Measurements from ENCODE around the gene SLC4A2.
A peak's percentile ranks its signal among the peaks of the same experiment; 100 is the strongest.
"Not testable (repeated sequence)": the region's sequence is repeated elsewhere in the genome, so short reads cannot be mapped to it uniquely, and the experiment has no call there.

SLC4A2 gene, protein sequence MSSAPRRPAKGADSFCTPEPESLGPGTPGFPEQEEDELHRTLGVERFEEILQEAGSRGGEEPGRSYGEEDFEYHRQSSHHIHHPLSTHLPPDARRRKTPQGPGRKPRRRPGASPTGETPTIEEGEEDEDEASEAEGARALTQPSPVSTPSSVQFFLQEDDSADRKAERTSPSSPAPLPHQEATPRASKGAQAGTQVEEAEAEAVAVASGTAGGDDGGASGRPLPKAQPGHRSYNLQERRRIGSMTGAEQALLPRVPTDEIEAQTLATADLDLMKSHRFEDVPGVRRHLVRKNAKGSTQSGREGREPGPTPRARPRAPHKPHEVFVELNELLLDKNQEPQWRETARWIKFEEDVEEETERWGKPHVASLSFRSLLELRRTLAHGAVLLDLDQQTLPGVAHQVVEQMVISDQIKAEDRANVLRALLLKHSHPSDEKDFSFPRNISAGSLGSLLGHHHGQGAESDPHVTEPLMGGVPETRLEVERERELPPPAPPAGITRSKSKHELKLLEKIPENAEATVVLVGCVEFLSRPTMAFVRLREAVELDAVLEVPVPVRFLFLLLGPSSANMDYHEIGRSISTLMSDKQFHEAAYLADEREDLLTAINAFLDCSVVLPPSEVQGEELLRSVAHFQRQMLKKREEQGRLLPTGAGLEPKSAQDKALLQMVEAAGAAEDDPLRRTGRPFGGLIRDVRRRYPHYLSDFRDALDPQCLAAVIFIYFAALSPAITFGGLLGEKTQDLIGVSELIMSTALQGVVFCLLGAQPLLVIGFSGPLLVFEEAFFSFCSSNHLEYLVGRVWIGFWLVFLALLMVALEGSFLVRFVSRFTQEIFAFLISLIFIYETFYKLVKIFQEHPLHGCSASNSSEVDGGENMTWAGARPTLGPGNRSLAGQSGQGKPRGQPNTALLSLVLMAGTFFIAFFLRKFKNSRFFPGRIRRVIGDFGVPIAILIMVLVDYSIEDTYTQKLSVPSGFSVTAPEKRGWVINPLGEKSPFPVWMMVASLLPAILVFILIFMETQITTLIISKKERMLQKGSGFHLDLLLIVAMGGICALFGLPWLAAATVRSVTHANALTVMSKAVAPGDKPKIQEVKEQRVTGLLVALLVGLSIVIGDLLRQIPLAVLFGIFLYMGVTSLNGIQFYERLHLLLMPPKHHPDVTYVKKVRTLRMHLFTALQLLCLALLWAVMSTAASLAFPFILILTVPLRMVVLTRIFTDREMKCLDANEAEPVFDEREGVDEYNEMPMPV

DNA sequence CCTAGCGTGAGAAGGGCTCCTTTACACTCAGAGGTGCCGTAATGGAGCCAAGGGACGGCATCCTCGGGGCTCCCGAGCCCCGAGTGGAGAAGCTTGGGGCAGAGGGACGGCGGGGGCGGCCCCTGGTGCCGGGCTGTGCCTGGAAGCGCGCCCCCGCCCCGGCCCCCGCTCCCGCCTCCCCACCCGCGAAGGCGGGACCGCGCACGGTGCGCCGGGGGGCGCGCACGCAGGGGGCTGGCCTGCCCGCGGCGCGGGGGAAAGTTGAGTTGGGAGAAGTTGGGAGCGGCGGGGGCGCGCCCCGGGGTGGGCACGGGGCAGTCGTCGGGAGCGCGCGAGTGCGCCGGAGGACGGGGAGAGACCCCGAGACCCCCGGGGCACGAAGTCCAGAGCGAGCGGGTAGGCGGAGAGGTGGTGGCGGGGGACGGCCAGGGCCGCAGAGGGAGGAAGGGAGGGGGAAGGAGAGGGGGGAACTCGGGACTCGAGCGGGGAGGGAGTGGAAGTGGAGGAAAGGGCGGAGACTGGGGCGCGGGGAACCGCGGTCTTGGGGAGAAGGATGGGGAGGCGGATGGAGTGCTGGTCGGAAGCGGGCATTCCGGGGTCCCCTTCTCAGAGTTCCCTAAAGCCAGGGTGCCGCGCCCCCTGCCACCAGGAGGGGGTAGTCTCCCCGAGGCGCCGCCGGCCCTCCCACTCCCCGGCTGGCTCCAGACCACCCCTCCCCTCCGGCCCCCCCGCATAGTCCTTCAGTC, at the start of gene SLC4A2:
Gene SLC4A2 (plus strand): TSS at position 223 of the 746 bp plus-strand sequence. CDS start 2,399 bp downstream, outside the sequence.
- no peak for DNase-seq (ENCODE audit: low read depth)
- H3K4me3 ChIP-seq (ENCODE audit: low read length): peak within 1 kb of the TSS; percentile 83
- TF ChIP-seq, protein P1, sequence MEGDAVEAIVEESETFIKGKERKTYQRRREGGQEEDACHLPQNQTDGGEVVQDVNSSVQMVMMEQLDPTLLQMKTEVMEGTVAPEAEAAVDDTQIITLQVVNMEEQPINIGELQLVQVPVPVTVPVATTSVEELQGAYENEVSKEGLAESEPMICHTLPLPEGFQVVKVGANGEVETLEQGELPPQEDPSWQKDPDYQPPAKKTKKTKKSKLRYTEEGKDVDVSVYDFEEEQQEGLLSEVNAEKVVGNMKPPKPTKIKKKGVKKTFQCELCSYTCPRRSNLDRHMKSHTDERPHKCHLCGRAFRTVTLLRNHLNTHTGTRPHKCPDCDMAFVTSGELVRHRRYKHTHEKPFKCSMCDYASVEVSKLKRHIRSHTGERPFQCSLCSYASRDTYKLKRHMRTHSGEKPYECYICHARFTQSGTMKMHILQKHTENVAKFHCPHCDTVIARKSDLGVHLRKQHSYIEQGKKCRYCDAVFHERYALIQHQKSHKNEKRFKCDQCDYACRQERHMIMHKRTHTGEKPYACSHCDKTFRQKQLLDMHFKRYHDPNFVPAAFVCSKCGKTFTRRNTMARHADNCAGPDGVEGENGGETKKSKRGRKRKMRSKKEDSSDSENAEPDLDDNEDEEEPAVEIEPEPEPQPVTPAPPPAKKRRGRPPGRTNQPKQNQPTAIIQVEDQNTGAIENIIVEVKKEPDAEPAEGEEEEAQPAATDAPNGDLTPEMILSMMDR (conservative IDR thresholded peaks at IDR 0.05; ENCODE audit: low read depth, low read length): peak; percentile 53

DNA sequence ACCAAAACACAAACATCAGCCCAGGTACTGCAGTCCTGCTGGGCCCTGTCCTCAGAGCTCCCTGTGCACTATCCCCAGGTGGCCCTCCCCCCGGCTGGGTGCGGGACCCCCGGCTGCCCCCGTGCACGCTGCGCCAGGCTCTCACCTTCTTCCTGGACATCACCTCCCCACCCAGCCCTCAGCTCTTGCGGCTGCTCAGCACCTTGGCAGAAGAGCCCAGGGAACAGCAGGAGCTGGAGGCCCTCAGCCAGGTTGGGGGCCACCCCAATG, 49.4 kb upstream of the SLC4A2 start:
- DNase-seq (ENCODE audit: low read depth): no peak
- TF ChIP-seq, protein P1 (conservative IDR thresholded peaks at IDR 0.05; ENCODE audit: low read depth, low read length): no peak
- H3K4me3 ChIP-seq (ENCODE audit: low read length): peak overlapping the region; percentile 47

DNA sequence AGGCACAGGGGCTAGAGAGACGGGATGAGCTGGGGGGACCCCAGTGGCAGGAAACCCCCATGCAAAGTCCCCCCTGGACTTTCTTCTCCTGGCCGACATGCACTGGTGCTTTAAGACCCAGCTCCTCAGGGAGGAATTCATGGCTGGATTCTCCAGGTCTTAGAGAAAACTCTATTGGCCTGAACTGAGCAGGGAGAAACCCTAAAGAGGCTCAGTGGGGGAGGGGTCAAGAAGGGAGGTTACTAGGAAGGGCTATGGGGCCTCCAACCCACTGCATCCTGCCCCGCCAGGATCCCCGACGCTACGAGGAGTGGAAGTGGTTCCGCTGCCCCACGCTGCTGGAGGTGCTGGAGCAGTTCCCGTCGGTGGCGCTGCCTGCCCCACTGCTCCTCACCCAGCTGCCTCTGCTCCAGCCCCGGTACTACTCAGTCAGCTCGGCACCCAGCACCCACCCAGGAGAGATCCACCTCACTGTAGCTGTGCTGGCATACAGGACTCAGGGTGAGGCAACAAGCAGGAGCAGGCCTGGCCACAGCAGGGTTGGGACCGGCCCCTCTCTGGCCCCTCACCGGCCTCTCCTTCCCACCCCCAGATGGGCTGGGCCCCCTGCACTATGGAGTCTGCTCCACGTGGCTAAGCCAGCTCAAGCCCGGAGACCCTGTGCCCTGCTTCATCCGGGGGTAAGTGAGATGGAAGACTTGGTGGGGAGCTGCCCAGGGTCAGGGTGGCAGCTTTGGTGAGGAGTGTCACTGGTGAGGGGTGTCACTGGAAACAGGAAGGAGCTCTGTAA, 48.9 kb upstream of the SLC4A2 start:
- TF ChIP-seq, protein P1 (conservative IDR thresholded peaks at IDR 0.05; ENCODE audit: low read depth, low read length): no peak
- peak overlapping the region; percentile 47 for H3K4me3 ChIP-seq (ENCODE audit: low read length)
- no peak for DNase-seq (ENCODE audit: low read depth)

DNA sequence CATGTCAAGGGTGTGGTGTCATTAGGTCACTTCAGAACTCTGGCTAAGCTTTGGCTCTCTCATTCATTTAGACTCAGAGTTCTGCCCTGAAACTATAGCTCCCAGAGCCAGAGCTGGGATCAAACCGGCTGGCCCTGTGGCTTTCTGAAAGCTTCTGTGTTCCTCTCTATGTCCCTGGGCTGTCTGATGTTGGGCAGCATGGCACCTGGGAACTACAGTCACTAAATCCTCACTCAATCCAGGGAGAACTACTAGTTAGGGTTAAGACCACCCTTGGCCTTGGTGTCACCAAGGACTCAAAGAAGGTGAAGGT, 48.3 kb upstream of the SLC4A2 start:
- DNase-seq (ENCODE audit: low read depth): no peak
- TF ChIP-seq, protein P1 (conservative IDR thresholded peaks at IDR 0.05; ENCODE audit: low read depth, low read length): no peak
- H3K4me3 ChIP-seq (ENCODE audit: low read length): peak overlapping the region; percentile 47

DNA sequence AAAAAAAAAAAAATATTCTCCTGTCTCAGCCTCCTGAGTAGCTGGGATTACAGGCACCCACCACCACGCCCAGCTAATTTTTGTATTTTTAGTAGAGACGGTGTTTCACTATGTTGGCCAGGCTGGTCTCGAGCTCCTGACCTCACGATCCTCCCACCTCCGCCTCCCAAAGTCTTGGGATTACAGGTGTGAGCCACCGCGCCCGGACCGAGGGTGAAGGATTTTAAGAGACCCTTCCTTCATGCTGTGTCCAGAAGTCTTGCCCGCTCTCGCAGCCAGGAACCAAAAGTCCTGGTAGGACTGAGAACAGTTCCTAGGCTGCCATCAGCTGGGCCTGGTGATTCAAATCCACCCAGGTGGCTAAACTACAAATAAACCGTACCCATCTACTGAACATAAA, 47.8 kb upstream of the SLC4A2 start:
- DNase-seq (ENCODE audit: low read depth); H3K4me3 ChIP-seq (ENCODE audit: low read length): not testable (repeated sequence)

DNA sequence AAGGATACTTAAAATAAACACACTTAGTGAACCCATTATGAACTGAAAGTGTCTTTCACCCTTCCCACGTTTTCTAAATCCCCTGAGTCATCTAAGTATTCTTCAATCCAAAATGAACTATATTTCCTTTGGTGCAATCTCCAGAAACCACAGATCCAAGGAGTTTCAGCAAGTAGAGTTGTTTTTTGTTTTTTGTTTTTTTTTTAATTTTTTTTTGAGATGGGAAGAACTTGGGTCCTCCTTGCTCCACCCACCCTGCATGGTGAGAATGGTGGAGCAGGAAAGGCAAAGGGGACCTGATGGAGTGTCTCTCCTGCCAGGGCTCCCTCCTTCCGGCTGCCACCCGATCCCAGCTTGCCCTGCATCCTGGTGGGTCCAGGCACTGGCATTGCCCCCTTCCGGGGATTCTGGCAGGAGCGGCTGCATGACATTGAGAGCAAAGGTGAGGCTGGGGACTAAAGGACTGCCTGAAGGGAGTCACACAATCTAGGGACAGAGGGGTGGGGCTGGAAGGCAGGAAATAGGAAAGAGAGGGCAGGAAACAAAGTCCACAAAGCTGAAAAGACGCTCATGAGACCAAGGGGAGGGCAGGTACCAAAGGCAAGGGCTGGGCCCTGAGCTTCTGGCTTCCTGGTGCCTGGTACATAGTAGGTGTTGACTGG, 47.2 kb upstream of the SLC4A2 start:
- DNase-seq (ENCODE audit: low read depth): no peak
- TF ChIP-seq, protein P1 (conservative IDR thresholded peaks at IDR 0.05; ENCODE audit: low read depth, low read length): no peak
- no peak overlapping the region for H3K4me3 ChIP-seq (ENCODE audit: low read length)

Data from retinal pigment epithelial cell (primary cell).